H9 (cell line): ENCODE results near the gene MEGF8. TPM values are rescaled to one million over a fixed set of nuclear protein-coding genes. Genes with fewer than 3 reads are reported as not detected.

Experiments used
- DNase-seq: peaks from one replicate; pipeline ENCODE4 v3.0.0-alpha.2; 2017
- H2AFZ ChIP-seq: one replicate; pipeline ENCODE4 v1.6.1; 2013; ENCODE audit warnings: mild to moderate bottlenecking, low read length, control low read depth, moderate library complexity
- H2AK5ac ChIP-seq: 2 replicates; pipeline ENCODE4 v1.6.1; 2013; ENCODE audit warnings: low read length, control low read depth, mixed read lengths; ENCODE audit not compliant: insufficient read length
- H2BK120ac ChIP-seq: one replicate; pipeline ENCODE4 v1.6.1; 2013; ENCODE audit warnings: low read depth, mild to moderate bottlenecking, low read length, control low read depth, inconsistent platforms; ENCODE audit not compliant: poor library complexity, severe bottlenecking
- H2BK12ac ChIP-seq: 2 replicates; pipeline ENCODE4 v1.6.1; 2013; ENCODE audit warnings: low read length, control low read depth, mixed read lengths, low read depth; ENCODE audit not compliant: insufficient read length
- H2BK15ac ChIP-seq: 2 replicates; pipeline ENCODE4 v1.6.1; 2013; ENCODE audit warnings: low read depth, low read length, control low read depth
- H2BK20ac ChIP-seq: one replicate; pipeline ENCODE4 v1.6.1; 2013; ENCODE audit warnings: low read depth, mild to moderate bottlenecking, low read length, control low read depth, inconsistent platforms; ENCODE audit not compliant: poor library complexity, severe bottlenecking
- H2BK5ac ChIP-seq: 2 replicates; pipeline ENCODE4 v1.6.1; 2013; ENCODE audit warnings: low read length, control low read depth, mixed read lengths; ENCODE audit not compliant: insufficient read length
- H3K14ac ChIP-seq: 2 replicates; pipeline ENCODE4 v1.6.1; 2013; ENCODE audit warnings: low read length, control low read depth; ENCODE audit not compliant: insufficient read depth
- H3K18ac ChIP-seq: 2 replicates; pipeline ENCODE4 v1.6.1; 2013; ENCODE audit warnings: low read depth, mild to moderate bottlenecking, mixed read lengths, low read length, control low read depth; ENCODE audit not compliant: insufficient read length
- H3K23ac ChIP-seq: 2 replicates; pipeline ENCODE4 v1.6.1; 2013; ENCODE audit warnings: low read length, control low read depth, mixed read lengths, low read depth; ENCODE audit not compliant: insufficient read length
- H3K23me2 ChIP-seq: 2 replicates; pipeline ENCODE4 v1.6.1; 2013; ENCODE audit warnings: low read depth, mild to moderate bottlenecking, mixed read lengths, low read length, control low read depth; ENCODE audit not compliant: insufficient read length, poor library complexity, severe bottlenecking
- H3K27ac ChIP-seq: 2 replicates; pipeline ENCODE4 v1.5.1; 2013; ENCODE audit warnings: low read length, control low read depth, mixed read lengths, low read depth; ENCODE audit not compliant: insufficient read length
- H3K27me3 ChIP-seq: 2 replicates; pipeline ENCODE4 v1.6.1; 2013; ENCODE audit warnings: low read length, control low read depth, inconsistent platforms; ENCODE audit not compliant: insufficient read depth
- H3K4ac ChIP-seq: 2 replicates; pipeline ENCODE4 v1.6.1; 2013; ENCODE audit warnings: low read depth, mild to moderate bottlenecking, control low read depth, inconsistent platforms, low read length, moderate library complexity
- H3K4me1 ChIP-seq: 2 replicates; pipeline ENCODE4 v1.6.1; 2013; ENCODE audit warnings: low read length, control low read depth, inconsistent platforms; ENCODE audit not compliant: insufficient read depth
- H3K4me2 ChIP-seq: 2 replicates; pipeline ENCODE4 v1.6.1; 2013; ENCODE audit warnings: low read length, control low read depth, mixed read lengths; ENCODE audit not compliant: insufficient read length, insufficient read depth
- H3K56ac ChIP-seq: 2 replicates; pipeline ENCODE4 v1.6.1; 2013; ENCODE audit warnings: low read depth, mild to moderate bottlenecking, mixed read lengths, low read length, control low read depth; ENCODE audit not compliant: insufficient read length
- H3K79me1 ChIP-seq: 2 replicates; pipeline ENCODE4 v1.6.1; 2013; ENCODE audit warnings: low read depth, mild to moderate bottlenecking, moderate library complexity, low read length, control low read depth, inconsistent platforms; ENCODE audit not compliant: insufficient read depth, poor library complexity, severe bottlenecking
- H3K79me2 ChIP-seq: 2 replicates; pipeline ENCODE4 v1.6.1; 2013; ENCODE audit warnings: low read length, control low read depth, inconsistent platforms; ENCODE audit not compliant: insufficient read depth
- H3K9ac ChIP-seq: 2 replicates; pipeline ENCODE4 v1.6.1; 2013; ENCODE audit warnings: low read length, control low read depth, mixed read lengths; ENCODE audit not compliant: insufficient read length; ENCODE audit errors: extremely low read depth
- H3K9me3 ChIP-seq: one replicate; pipeline ENCODE4 v1.6.1; 2013; ENCODE audit warnings: low read depth, low read length, inconsistent platforms; ENCODE audit not compliant: control insufficient read depth
- H3T11ph ChIP-seq: one replicate; pipeline ENCODE4 v1.6.1; 2013; ENCODE audit warnings: mild to moderate bottlenecking, low read length, control low read depth, inconsistent platforms
- H4K20me1 ChIP-seq: one replicate; pipeline ENCODE4 v1.6.1; 2013; ENCODE audit not compliant: control insufficient read depth, insufficient read length, insufficient read depth
- H4K5ac ChIP-seq: 2 replicates; pipeline ENCODE4 v1.6.1; 2013; ENCODE audit warnings: low read depth, mild to moderate bottlenecking, mixed read lengths, low read length, control low read depth; ENCODE audit not compliant: insufficient read length
- H4K8ac ChIP-seq: replicated peaks from 2 replicates; pipeline ENCODE4 v1.6.1; 2013; ENCODE audit warnings: low read length, control low read depth, mixed read lengths, low read depth; ENCODE audit not compliant: insufficient read length
- H4K91ac ChIP-seq: 2 replicates; pipeline ENCODE4 v1.6.1; 2013; ENCODE audit warnings: low read depth, mild to moderate bottlenecking, moderate library complexity, mixed read lengths, low read length, control low read depth; ENCODE audit not compliant: insufficient read length
- H3K27ac Mint-ChIP-seq, 3 experiments: 2 replicates in 2 of 3; 3 replicates in 1 of 3; pipeline ENCODE4 v1.8.0; 2020 to 2021; ENCODE audit warnings: mixed read lengths in 3 of 3, mild to moderate bottlenecking in 1 of 3, moderate library complexity in 1 of 3
- H3K27me3 Mint-ChIP-seq: 2 replicates; pipeline ENCODE4 v1.8.0; 2021; ENCODE audit warnings: low read depth, mild to moderate bottlenecking, moderate library complexity, mixed read lengths
- H3K36me3 Mint-ChIP-seq, 3 experiments: 2 replicates in 2 of 3; 3 replicates in 1 of 3; pipeline ENCODE4 v1.8.0; 2020 to 2021; ENCODE audit warnings: low read depth in 3 of 3, mixed read lengths in 3 of 3; ENCODE audit not compliant: insufficient read depth in 1 of 3
- H3K4me1 Mint-ChIP-seq, 2 experiments: 2 replicates each; pipeline ENCODE4 v1.8.0; 2020; ENCODE audit warnings: mixed read lengths in 2 of 2
- H3K4me3 Mint-ChIP-seq, 2 experiments: 2 replicates in 1 of 2; 3 replicates in 1 of 2; pipeline ENCODE4 v1.8.0; 2020 to 2021; ENCODE audit warnings: mild to moderate bottlenecking in 2 of 2, mixed read lengths in 2 of 2, moderate library complexity in 1 of 2
- H3K9me3 Mint-ChIP-seq, 2 experiments: 2 replicates in 1 of 2; 3 replicates in 1 of 2; pipeline ENCODE4 v1.8.0; 2020; ENCODE audit warnings: mild to moderate bottlenecking in 2 of 2, mixed read lengths in 2 of 2, moderate library complexity in 1 of 2
- CTCF ChIP-seq: fragments of 200-600 bp; sonication (generic); conservative IDR thresholded peaks from 3 replicates; pipeline ENCODE4 v1.8.0; 2021; ENCODE audit warnings: antibody characterized with exemption, mild to moderate bottlenecking
- WGBS: extraction: QIAGEN DNeasy Blood & Tissue Kit; methylation state at CpG from one replicate; pipeline ENCODE4 v1.1.7; 2013; ENCODE audit warnings: missing lambda C conversion rate, low lambda C conversion rate, mixed read lengths; ENCODE audit not compliant: insufficient read length; ENCODE audit errors: extremely low coverage; 5-methylcytosine and 5-hydroxymethylcytosine counted together
- total RNA-seq: library from RNA; stranded (reverse); gene quantifications from 2 replicates; pipeline ENCODE4 v1.2.1, GENCODE V29; 2021

The MEGF8 gene
- total RNA-seq, 1 experiment from 2014 or later = 28.4 TPM

DNA sequence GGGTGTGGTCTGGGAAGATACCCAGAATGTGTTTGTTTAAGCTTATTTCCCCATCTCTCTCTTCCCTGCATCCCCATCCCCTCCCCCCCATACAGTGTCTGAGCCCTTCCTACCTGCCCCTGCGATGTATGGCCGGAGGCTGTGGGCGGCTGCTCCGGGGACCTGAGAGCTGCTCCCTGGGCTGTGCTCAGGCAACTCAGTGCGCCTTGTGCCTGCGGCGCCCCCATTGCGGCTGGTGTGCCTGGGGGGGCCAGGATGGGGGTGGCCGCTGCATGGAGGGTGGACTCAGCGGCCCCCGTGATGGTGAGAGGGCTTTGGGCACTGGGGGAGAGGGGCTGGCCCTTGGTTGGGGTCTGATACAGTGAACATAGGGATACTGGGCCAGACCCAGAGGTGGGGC is 42.9 kb downstream of the MEGF8 start:
- no peak overlapping the region for H3K56ac ChIP-seq
- no peak overlapping the region for H2AFZ ChIP-seq
- H3K4me2 ChIP-seq = no peak overlapping the region
- no peak overlapping the region for H3K14ac ChIP-seq
- no peak for DNase-seq
- no peak overlapping the region for H3K9ac ChIP-seq
- H4K8ac ChIP-seq = no peak overlapping the region
- H3K4ac ChIP-seq = no peak overlapping the region
- H3K9me3 ChIP-seq = peaks cover 6% of the 10 kb centered on the region
- no peaks in the 10 kb centered on the region for H3K79me2 ChIP-seq
- Mint-ChIP-seq H3K4me1 (peaks cover 38 to 52% of the 10 kb centered on the region in 2 experiments), H3K4me3 (no peak overlapping the region), H3K9me3 (peaks cover 8 to 9% of the 10 kb centered on the region in 2 experiments), H3K27ac (no peak overlapping the region), H3K36me3 (peaks cover 34 to 45% (median 37%) of the 10 kb centered on the region in 3 experiments), H3K27me3 (peaks cover 1% of the 10 kb centered on the region; the same call in 1 of the 2 replicates)
- peaks cover 3% of the 10 kb centered on the region for H3K23me2 ChIP-seq
- no peak overlapping the region for H2BK5ac ChIP-seq
- no peak overlapping the region for H2AK5ac ChIP-seq
- no peak overlapping the region for H3K27ac ChIP-seq
- no peak overlapping the region for H4K5ac ChIP-seq
- no peak overlapping the region for H2BK15ac ChIP-seq
- no peak overlapping the region for H4K91ac ChIP-seq
- H3K23ac ChIP-seq = no peak overlapping the region
- TF ChIP-seq CTCF = no peak
- H4K20me1 ChIP-seq = no peaks in the 10 kb centered on the region
- no peak overlapping the region for H3T11ph ChIP-seq
- H2BK120ac ChIP-seq = no peak overlapping the region
- H3K18ac ChIP-seq = no peak overlapping the region
- no CpG with 5 or more reads among the region's 11 CpGs for WGBS
- no peak overlapping the region for H2BK20ac ChIP-seq
- no peak overlapping the region for H2BK12ac ChIP-seq
- no peaks in the 10 kb centered on the region for H3K27me3 ChIP-seq
- peaks cover 5% of the 10 kb centered on the region; the same call in 1 of the 2 replicates for H3K4me1 ChIP-seq
- no peaks in the 10 kb centered on the region for H3K79me1 ChIP-seq
